ENCODE measurements around the gene ULBP2. TPM values are rescaled to one million over a fixed set of nuclear protein-coding genes. Genes with fewer than 3 reads are reported as not detected.
"Not testable (repeated sequence)": the region's sequence is repeated elsewhere in the genome, so short reads cannot be mapped to it uniquely, and the experiment has no call there.

Gene ULBP2
- total and polyA plus RNA-seq, 11 donors, result 0.27 to 3.7 (median 0.85) TPM

DNA sequence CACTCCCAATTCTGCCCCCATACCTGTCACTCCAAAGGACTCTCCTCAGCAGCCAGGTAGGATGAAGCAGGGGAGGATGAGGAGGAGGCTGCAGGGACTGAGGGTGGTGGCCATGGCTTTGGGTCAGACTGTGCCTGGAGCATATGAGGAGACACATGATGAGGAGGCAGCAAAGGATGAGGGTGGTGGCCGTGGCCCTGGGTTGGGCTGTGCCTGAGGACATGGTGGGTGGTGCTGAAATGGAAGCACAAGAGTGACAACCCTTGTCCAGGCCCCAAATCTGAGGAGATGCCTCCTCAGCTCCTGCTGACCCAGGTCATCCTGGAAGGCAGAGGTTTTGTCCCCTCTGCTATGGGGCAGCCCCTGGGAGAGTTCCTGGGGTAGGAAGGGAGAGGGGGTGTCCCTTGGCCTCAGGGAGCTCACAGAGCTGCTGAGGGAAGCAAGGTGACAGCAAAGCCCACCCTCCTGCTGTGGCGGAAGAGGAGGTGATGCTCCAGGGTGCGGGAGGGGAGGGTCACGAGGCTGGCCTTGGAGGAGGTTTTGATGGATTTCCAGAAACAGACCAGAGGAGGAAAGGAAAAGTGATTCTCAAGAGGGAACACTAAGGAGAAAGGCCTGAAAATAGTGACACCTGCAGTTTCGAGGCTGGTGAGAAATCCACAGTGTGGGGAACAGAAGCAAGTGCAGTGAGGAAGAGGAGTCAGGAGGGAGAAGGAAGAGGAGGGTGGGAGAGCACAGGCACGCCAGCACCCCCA, 23.5 kb upstream of the ULBP2 start:
- ATAC-seq (no peak), DNase-seq (no peak)
- Histone ChIP-seq H3K4me1 (peaks cover 0 to 11% (median 8%) of the 10 kb centered on the region in 12 donors), H3K27ac (no peak overlapping the region), H3K36me3 (no peaks in the 10 kb centered on the region), H3K27me3 (peaks cover 0 to 9% (median 0%) of the 10 kb centered on the region in 9 donors), H3K9me3 (no peaks in the 10 kb centered on the region), H3K4me3 (no peak overlapping the region)
- no peak for TF ChIP-seq POLR2A (IDR thresholded peaks at IDR 0.05)
- TF ChIP-seq, protein P1, sequence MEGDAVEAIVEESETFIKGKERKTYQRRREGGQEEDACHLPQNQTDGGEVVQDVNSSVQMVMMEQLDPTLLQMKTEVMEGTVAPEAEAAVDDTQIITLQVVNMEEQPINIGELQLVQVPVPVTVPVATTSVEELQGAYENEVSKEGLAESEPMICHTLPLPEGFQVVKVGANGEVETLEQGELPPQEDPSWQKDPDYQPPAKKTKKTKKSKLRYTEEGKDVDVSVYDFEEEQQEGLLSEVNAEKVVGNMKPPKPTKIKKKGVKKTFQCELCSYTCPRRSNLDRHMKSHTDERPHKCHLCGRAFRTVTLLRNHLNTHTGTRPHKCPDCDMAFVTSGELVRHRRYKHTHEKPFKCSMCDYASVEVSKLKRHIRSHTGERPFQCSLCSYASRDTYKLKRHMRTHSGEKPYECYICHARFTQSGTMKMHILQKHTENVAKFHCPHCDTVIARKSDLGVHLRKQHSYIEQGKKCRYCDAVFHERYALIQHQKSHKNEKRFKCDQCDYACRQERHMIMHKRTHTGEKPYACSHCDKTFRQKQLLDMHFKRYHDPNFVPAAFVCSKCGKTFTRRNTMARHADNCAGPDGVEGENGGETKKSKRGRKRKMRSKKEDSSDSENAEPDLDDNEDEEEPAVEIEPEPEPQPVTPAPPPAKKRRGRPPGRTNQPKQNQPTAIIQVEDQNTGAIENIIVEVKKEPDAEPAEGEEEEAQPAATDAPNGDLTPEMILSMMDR (IDR thresholded peaks at IDR 0.05), result no peak
- 87 to 94% (median 90%) methylated on average over 6 of the region's 6 CpGs for WGBS, 4 donors
- intact Hi-C loops (cut with DNase I), result no loop called here

DNA sequence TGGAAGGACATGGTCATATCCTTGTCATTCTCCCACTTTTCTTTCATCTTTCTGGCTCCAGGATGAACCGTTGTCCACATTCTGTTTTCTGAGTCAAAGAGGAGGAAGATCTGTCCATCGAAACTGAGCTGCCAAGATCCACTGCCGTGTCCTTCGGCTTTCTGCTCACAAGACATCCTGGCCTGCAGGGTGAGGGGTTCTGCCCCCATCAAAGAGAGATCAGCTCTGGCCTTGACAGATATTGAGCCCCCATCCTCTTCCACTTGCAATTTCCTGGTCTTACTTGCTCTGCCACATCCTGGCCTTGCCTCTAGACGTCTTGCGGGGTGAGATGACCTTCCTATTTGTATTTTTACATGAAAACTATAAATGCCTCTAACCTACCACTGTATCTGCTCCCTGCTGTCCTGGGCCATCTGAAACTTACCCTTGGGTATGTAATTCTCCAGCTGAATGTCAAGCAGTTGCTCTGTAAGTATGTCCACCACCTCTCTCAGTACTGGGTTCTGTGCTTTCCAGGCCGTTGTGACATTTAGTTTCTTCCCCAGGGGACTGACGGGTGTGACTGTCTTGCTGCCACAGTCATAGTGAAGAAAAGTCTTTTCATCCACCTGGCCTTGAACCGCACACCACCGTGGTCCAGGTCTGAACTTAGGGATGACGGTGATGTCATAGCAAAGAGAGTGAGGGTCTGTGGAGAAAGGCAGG, 22.5 kb upstream of the ULBP2 start:
- DNase-seq; H3K36me3 ChIP-seq; H3K9me3 ChIP-seq; ATAC-seq; intact Hi-C loops (cut with DNase I); H3K4me3 ChIP-seq; H3K27ac ChIP-seq: not testable (repeated sequence)
- Histone ChIP-seq H3K4me1 (peaks cover 0 to 16% (median 11%) of the 10 kb centered on the region in 12 donors), H3K27me3 (peaks cover 0 to 16% (median 0%) of the 10 kb centered on the region in 9 donors)
- WGBS, 4 donors, result 84 to 91% (median 88%) methylated on average over 10 to 11 of the region's 11 CpGs

DNA sequence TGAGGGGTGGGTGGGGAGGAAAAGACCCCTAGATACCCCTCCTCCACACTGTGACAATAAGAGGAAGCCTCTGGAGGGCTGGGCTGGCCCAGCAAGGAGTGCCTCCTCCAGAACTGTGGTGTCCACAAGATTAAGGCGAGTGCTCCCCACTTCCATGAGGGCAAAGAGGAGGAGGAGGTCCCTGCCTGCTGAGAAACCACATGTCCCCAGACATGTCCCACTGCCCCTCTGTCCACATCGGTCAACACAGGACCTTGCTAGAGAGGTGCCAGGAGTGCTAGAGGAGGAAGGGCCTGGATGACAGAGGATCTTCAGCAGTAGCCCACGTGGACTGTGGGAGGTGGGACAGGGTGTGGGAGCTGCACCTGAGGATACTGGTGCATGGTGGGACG, 22.0 kb upstream of the ULBP2 start:
- no peak for DNase-seq
- intact Hi-C loops (cut with DNase I), result loop anchor here in 6 of 10 donors (10.0 kb wide), 4 partner anchors 55 to 355 kb away; partner anchors contain the start of genes GINM1 (in 2 of the 6) and LRP11 (in 1 of the 6)
- Histone ChIP-seq H3K4me1 (peaks cover 0 to 19% (median 12%) of the 10 kb centered on the region in 12 donors), H3K27ac (no peak overlapping the region), H3K27me3 (peaks cover 0 to 22% (median 0%) of the 10 kb centered on the region in 9 donors), H3K4me3 (no peak overlapping the region), H3K9me3 (no peaks in the 10 kb centered on the region), H3K36me3 (no peaks in the 10 kb centered on the region)
- ATAC-seq, result no peak
- WGBS, 4 donors, result 84 to 95% (median 90%) methylated on average over 4 of the region's 4 CpGs
- TF ChIP-seq, protein P1 (IDR thresholded peaks at IDR 0.05), result no peak
- TF ChIP-seq POLR2A (IDR thresholded peaks at IDR 0.05), result no peak

DNA sequence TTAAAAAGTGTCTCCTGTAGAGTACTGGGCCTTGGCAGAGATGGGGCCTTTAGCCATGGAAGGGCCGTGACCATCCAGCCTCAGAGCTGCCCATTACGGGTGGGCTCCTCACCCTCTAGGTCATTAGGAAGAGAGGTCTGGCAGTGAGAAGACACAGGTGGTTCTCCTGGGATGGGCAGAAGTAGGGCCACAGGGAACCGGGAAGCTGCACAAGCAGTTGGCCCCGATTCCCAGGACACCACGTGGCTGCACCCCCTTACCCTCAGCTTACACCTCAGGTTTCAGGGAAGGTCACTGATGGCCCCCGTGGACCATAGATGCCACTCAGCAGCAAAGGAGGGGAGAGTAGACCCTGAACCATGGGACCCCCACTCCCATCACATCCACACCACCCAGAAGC, 20.5 kb upstream of the ULBP2 start:
- Histone ChIP-seq H3K9me3 (no peaks in the 10 kb centered on the region), H3K36me3 (no peaks in the 10 kb centered on the region), H3K4me3 (no peak overlapping the region), H3K27ac (no peak overlapping the region), H3K4me1 (peaks cover 0 to 31% (median 19%) of the 10 kb centered on the region in 12 donors), H3K27me3 (peaks cover 0 to 30% (median 0%) of the 10 kb centered on the region in 9 donors)
- WGBS, 4 donors, result 91 to 98% (median 95%) methylated on average over 5 to 6 of the region's 6 CpGs
- no peak for TF ChIP-seq POLR2A (IDR thresholded peaks at IDR 0.05)
- TF ChIP-seq, protein P1 (IDR thresholded peaks at IDR 0.05), result no peak
- intact Hi-C loops (cut with DNase I), result loop anchor here in 6 of 10 donors (10.0 kb wide), 4 partner anchors 57 to 357 kb away; partner anchors contain the start of genes GINM1 (in 2 of the 6) and LRP11 (in 1 of the 6)
- DNase-seq (no peak), ATAC-seq (no peak)

DNA sequence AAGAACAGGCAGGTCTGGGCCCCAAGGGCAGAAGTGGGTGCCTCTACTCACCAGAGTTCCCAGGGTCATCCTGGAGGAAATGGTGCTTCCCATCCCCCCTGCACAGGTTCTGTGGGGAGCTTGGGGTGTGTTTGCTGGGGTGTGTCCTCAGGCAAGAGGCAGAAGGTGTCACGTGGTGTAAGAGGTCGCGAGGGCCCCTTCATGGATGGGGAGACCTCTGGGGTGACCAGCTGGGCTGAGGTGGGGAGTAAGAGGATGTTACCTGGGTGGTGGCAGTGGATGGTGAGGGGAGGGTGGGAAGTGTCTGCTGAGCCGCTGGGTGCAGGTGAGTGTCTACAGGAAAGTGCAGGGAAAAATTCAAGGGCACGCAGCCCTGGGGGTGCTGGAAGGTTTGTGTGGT, 19.7 kb upstream of the ULBP2 start:
- not testable (repeated sequence) for ATAC-seq, DNase-seq, H3K36me3 ChIP-seq, H3K27ac ChIP-seq, H3K9me3 ChIP-seq
- 39 to 65% (median 51%) methylated on average over 5 of the region's 5 CpGs for WGBS, 4 donors
- H3K27me3 ChIP-seq, result peaks cover 0 to 35% (median 0%) of the 10 kb centered on the region in 9 donors
- intact Hi-C loops (cut with DNase I), result loop anchor here in 6 of 10 donors (2.0 to 10.0 kb wide), 5 partner anchors 25 to 357 kb away; partner anchors contain the start of genes GINM1 (in 2 of the 6) and LRP11 (in 1 of the 6)
- H3K4me3 ChIP-seq, result peak overlapping the region in 6 of 12 donors; percentile 42 to 67 (median 58)
- peaks cover 0 to 32% (median 20%) of the 10 kb centered on the region in 12 donors for H3K4me1 ChIP-seq

Data from heart left ventricle (tissue), 16 donors.